Measurements from ENCODE around the gene MADD.

DNA sequence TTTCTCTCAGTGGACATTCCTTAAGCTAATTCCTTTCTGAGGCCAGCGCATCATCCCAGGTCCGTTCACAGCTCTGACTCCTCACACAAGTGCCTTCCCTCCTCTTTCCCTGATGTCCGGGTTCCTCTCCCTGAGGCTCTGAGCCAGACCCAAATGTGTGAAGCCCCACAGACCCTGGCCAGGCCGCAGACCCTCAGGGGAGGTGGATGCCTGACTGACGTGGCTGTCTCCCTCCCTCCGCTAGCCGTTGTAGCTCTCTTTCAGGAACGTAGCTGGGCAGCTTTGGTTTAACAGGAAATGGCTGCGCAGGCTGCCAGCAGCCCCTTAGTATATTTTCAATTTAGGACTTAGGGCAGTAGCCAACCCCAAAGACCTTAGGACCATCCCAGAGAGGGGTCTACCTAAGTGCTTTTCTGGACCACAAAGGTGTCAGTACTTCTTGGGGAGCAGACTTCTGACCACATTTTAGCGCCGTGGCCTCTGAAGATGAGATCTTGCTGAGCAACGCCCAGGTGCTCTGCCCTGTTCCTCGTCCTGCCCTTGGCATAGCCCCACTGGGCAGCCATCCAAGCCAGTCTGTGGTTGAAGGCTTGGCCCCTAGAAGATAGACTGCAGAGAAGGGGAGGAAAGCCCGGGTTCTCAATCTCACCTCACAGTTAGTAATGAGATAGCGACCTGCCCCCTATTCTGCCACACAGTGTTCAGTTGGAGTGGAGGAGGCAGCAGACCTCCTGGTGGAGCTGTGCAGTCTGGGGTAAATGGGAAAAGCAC, 55.5 kb downstream of the MADD start:
- TF ChIP-seq, protein P1, sequence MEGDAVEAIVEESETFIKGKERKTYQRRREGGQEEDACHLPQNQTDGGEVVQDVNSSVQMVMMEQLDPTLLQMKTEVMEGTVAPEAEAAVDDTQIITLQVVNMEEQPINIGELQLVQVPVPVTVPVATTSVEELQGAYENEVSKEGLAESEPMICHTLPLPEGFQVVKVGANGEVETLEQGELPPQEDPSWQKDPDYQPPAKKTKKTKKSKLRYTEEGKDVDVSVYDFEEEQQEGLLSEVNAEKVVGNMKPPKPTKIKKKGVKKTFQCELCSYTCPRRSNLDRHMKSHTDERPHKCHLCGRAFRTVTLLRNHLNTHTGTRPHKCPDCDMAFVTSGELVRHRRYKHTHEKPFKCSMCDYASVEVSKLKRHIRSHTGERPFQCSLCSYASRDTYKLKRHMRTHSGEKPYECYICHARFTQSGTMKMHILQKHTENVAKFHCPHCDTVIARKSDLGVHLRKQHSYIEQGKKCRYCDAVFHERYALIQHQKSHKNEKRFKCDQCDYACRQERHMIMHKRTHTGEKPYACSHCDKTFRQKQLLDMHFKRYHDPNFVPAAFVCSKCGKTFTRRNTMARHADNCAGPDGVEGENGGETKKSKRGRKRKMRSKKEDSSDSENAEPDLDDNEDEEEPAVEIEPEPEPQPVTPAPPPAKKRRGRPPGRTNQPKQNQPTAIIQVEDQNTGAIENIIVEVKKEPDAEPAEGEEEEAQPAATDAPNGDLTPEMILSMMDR (IDR thresholded peaks at IDR 0.05), result no peak
- TF ChIP-seq POLR2A (IDR thresholded peaks at IDR 0.05), result no peak

Data from thyroid gland (tissue), 4 donors.